WERI-Rb-1 (cell line): Measurements from ENCODE around the gene LYZL6.

Source experiments
- DNase-seq: peaks from one replicate; pipeline ENCODE4 v3.0.0-alpha.2; 2020
- H3K27ac ChIP-seq: fragments of 250-450 bp; sonication (Bioruptor Pico); 2 replicates; pipeline ENCODE4 v1.5.1; 2020; ENCODE audit warnings: mild to moderate bottlenecking, moderate library complexity
- H3K27me3 ChIP-seq: fragments of 250-450 bp; sonication (Bioruptor Pico); 2 replicates; pipeline ENCODE4 v1.5.1; 2021; ENCODE audit warnings: mild to moderate bottlenecking, low read depth, moderate library complexity; ENCODE audit not compliant: insufficient read depth, severe bottlenecking
- H3K36me3 ChIP-seq: fragments of 250-450 bp; sonication (Bioruptor Pico); 2 replicates; pipeline ENCODE4 v1.5.1; 2020; ENCODE audit warnings: mild to moderate bottlenecking, moderate library complexity
- H3K4me3 ChIP-seq: 2 replicates; pipeline ENCODE4 v1.5.1; 2011; ENCODE audit warnings: low read depth, mild to moderate bottlenecking, control low read depth, low read length
- H3K9me3 ChIP-seq: fragments of 250-450 bp; sonication (Bioruptor Pico); 2 replicates; pipeline ENCODE4 v1.5.1; 2021; ENCODE audit warnings: mild to moderate bottlenecking, moderate library complexity; ENCODE audit not compliant: severe bottlenecking
- TF ChIP-seq, protein P1 (sequence below): IDR thresholded peaks from 2 replicates; pipeline ENCODE4 v1.5.1; 2011; ENCODE audit warnings: low read depth, mild to moderate bottlenecking, control low read depth, inconsistent platforms, low read length

The LYZL6 gene

DNA sequence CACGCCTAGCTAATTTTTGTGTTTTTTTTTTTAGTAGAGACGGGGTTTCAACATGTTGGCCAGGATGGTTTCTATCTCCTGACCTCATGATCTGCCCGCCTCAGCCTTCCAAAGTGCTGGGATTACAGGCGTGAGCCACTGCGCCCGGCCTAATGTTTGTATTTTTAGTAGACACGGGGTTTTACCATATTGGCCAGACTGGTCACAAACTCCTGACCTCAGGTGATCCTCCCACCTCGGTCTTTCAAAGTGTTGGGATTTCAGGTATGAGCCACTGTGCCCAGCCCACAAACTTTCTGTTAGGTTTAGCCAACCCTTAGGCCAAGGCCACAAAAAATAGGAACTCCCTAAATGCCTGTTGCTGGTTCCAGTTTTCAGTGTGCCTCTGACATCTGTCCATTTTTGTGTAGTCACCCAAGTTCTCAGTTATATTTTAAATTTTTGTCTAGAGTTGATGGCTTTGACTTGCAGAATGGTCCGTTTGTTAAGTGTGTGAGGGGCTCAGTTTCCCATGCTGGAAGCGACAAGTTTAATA lies 25.1 kb upstream of the LYZL6 start:
- DNase-seq, result no peak
- TF ChIP-seq, protein P1, sequence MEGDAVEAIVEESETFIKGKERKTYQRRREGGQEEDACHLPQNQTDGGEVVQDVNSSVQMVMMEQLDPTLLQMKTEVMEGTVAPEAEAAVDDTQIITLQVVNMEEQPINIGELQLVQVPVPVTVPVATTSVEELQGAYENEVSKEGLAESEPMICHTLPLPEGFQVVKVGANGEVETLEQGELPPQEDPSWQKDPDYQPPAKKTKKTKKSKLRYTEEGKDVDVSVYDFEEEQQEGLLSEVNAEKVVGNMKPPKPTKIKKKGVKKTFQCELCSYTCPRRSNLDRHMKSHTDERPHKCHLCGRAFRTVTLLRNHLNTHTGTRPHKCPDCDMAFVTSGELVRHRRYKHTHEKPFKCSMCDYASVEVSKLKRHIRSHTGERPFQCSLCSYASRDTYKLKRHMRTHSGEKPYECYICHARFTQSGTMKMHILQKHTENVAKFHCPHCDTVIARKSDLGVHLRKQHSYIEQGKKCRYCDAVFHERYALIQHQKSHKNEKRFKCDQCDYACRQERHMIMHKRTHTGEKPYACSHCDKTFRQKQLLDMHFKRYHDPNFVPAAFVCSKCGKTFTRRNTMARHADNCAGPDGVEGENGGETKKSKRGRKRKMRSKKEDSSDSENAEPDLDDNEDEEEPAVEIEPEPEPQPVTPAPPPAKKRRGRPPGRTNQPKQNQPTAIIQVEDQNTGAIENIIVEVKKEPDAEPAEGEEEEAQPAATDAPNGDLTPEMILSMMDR, result no peak
- no peaks in the 10 kb centered on the region for H3K9me3 ChIP-seq
- H3K27me3 ChIP-seq, result no peaks in the 10 kb centered on the region
- no peaks in the 10 kb centered on the region for H3K36me3 ChIP-seq
- no peak overlapping the region for H3K4me3 ChIP-seq
- H3K27ac ChIP-seq, result no peak overlapping the region

DNA sequence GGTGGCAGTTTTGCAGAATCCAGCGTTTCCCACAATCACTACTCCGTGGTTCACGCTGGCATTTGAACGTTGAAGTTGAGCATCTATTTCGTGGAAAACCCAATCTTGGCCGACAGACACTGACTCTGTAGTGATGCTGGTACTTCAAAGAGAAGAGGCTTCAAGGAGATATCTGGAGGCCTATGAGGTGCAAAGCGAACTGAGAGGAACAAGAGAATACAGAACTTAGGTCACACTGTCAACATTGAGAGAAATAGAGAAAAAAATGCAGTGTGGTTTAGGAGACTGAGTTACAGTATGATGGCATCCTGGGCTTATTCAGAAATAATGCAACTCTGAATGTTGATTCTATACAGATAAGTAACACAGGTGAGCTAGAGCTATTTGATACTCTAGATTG lies 21.8 kb upstream of the LYZL6 start:
- no peaks in the 10 kb centered on the region for H3K9me3 ChIP-seq
- no peak overlapping the region for H3K27ac ChIP-seq
- H3K36me3 ChIP-seq, result no peaks in the 10 kb centered on the region
- no peaks in the 10 kb centered on the region for H3K27me3 ChIP-seq
- H3K4me3 ChIP-seq, result no peak overlapping the region
- TF ChIP-seq, protein P1, result no peak
- no peak for DNase-seq

DNA sequence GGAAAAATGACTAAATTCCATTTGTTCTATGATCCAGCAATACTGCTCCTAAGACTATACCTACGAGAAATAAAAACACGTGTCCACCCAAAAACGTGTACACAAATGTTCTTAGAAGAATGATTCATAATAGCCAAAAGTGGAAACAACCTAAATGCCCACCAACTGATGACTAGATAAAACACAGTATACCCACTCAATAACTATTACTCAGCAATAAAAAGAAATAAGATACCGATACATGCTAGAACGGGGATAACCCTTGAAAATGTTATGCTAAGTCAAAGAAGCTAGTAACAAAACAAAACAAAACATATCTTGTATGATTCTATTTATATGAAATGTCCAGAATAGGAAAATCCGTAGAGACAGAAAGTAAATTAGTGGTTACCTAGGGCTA lies 20.1 kb upstream of the LYZL6 start:
- TF ChIP-seq, protein P1, result no peak
- no peak overlapping the region for H3K4me3 ChIP-seq
- H3K27me3 ChIP-seq, result no peaks in the 10 kb centered on the region
- no peak for DNase-seq
- H3K36me3 ChIP-seq, result no peaks in the 10 kb centered on the region
- H3K9me3 ChIP-seq, result no peaks in the 10 kb centered on the region
- H3K27ac ChIP-seq, result no peak overlapping the region

DNA sequence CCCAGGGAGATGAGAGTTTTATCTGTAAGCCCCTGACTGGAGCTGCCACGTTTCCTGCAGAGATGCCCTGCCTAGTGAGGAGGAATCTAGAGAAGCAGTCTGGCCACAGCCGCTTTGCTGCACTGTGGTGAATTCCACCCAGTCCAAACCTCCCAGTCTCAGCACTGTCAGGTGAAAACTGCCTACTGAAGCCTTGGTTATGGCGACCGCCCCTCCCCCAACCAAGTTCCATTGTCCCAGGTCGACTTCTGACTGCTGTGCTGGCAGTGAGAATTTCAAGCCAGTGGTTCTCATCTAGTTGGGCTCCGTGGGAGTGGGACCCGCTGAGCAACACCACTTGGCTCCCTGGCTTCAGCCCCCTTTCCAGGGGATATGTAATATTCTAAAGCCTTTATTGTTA lies 10.2 kb upstream of the LYZL6 start:
- TF ChIP-seq, protein P1, result no peak
- Histone ChIP-seq H3K4me3 (no peak overlapping the region), H3K27ac (no peak overlapping the region), H3K9me3 (no peaks in the 10 kb centered on the region), H3K36me3 (no peaks in the 10 kb centered on the region), H3K27me3 (no peaks in the 10 kb centered on the region)
- DNase-seq, result no peak

DNA sequence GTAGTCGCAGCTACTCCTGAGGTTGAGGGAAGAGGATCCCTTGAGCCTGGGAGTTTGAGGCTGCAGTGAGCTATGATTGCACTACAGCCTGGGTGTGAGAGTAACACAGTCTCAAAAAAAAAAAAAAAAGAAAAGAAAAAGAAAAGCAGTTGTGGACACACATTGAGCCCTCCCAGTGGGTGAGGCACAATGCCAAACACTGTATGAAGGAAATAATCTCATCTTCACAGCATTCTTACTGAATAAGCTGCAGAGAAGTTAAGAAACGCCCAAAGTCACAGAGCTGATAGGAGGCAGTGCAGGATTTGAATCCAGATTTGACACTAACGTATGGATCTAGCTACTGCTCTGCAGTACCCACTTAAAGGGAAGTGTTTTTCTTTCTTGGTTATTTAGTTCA lies 5.9 kb upstream of the LYZL6 start:
- Histone ChIP-seq H3K36me3 (no peaks in the 10 kb centered on the region), H3K9me3 (no peaks in the 10 kb centered on the region), H3K27ac (no peak overlapping the region), H3K27me3 (no peaks in the 10 kb centered on the region), H3K4me3 (no peak overlapping the region)
- no peak for DNase-seq
- TF ChIP-seq, protein P1, result no peak

DNA sequence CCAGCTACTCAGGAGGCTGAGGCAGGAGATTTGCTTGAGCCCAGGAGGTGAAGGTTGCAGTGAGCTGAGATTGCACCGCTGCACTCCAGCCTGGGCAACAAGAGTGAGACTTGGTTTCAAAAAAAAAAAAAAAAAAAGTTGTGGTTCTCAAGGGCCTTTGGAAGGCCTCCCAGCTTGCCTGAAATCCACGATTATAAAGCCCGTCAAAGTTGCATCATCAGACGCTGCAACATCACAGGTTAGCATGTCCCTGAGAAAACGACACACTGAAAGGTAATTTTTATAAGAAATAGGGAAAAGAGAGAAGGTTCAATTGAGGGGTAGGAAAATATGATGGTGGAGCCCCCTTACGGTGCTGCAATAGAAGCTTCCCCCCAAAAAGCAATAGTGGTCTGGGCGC lies 4.6 kb upstream of the LYZL6 start:
- H3K9me3 ChIP-seq, result no peaks in the 10 kb centered on the region
- TF ChIP-seq, protein P1, result no peak
- DNase-seq, result no peak

More for the DNA sequence above, 4.6 kb upstream of the LYZL6 start:
- H3K27me3 ChIP-seq, result no peaks in the 10 kb centered on the region
- no peak overlapping the region for H3K27ac ChIP-seq
- no peaks in the 10 kb centered on the region for H3K36me3 ChIP-seq
- no peak overlapping the region for H3K4me3 ChIP-seq
